ENCODE measurements around the gene LPP.

LPP gene

GRCh38 chr3:188516515-188516914 lies 362.6 kb downstream of the LPP start:
- no peak for DNase-seq (ENCODE audit: low read depth in 2 of 2)

GRCh38 chr3:188518416-188518815 lies 364.5 kb downstream of the LPP start:
- DNase-seq (ENCODE audit: low read depth in 2 of 2) = no peak

GRCh38 chr3:188518835-188519452 lies 365.0 kb downstream of the LPP start:
- no peak for DNase-seq (ENCODE audit: low read depth in 2 of 2)

GRCh38 chr3:188520466-188520865 lies 366.5 kb downstream of the LPP start:
- DNase-seq (ENCODE audit: low read depth in 2 of 2) = no peak

GRCh38 chr3:188522115-188522514 lies 368.2 kb downstream of the LPP start:
- DNase-seq (ENCODE audit: low read depth in 2 of 2) = no peak

- DNase-seq (ENCODE audit: low read depth in 2 of 2) = no peak
Measured at GRCh38 chr3:188523291-188523690, 369.3 kb downstream of the LPP start.

GRCh38 chr3:188524052-188524451 lies 370.1 kb downstream of the LPP start:
- DNase-seq (ENCODE audit: low read depth in 2 of 2) = no peak

- DNase-seq (ENCODE audit: low read depth in 2 of 2) = no peak
Measured at GRCh38 chr3:188526057-188526456, 372.1 kb downstream of the LPP start.

- DNase-seq (ENCODE audit: low read depth in 2 of 2) = no peak
Measured at GRCh38 chr3:188527389-188527788, 373.4 kb downstream of the LPP start.

- DNase-seq (ENCODE audit: low read depth in 2 of 2) = no peak
Measured at GRCh38 chr3:188528396-188528795, 374.4 kb downstream of the LPP start.

GRCh38 chr3:188529228-188529627 lies 375.3 kb downstream of the LPP start:
- no peak for DNase-seq (ENCODE audit: low read depth in 2 of 2)

GRCh38 chr3:188530226-188530625 lies 376.3 kb downstream of the LPP start:
- no peak for DNase-seq (ENCODE audit: low read depth in 2 of 2)

- no peak for DNase-seq (ENCODE audit: low read depth in 2 of 2)
Measured at GRCh38 chr3:188531210-188531609, 377.3 kb downstream of the LPP start.

GRCh38 chr3:188533172-188533571 lies 379.2 kb downstream of the LPP start:
- no peak for DNase-seq (ENCODE audit: low read depth in 2 of 2)

GRCh38 chr3:188533612-188534357 lies 379.8 kb downstream of the LPP start:
- no peak for DNase-seq (ENCODE audit: low read depth in 2 of 2)

GRCh38 chr3:188534633-188535032 lies 380.7 kb downstream of the LPP start:
- no peak for DNase-seq (ENCODE audit: low read depth in 2 of 2)

GRCh38 chr3:188537606-188538005 lies 383.6 kb downstream of the LPP start:
- DNase-seq (ENCODE audit: low read depth in 2 of 2) = no peak

- no peak for DNase-seq (ENCODE audit: low read depth in 2 of 2)
Measured at GRCh38 chr3:188539037-188539436, 385.1 kb downstream of the LPP start.

GRCh38 chr3:188539631-188540194 lies 385.8 kb downstream of the LPP start:
- DNase-seq (ENCODE audit: low read depth in 2 of 2) = no peak

- DNase-seq (ENCODE audit: low read depth in 2 of 2) = no peak
Measured at GRCh38 chr3:188542196-188542595, 388.2 kb downstream of the LPP start.

- DNase-seq (ENCODE audit: low read depth in 2 of 2) = no peak
Measured at GRCh38 chr3:188544012-188544411, 390.1 kb downstream of the LPP start.

GRCh38 chr3:188546835-188547670 lies 393.1 kb downstream of the LPP start:
- DNase-seq (ENCODE audit: low read depth in 2 of 2) = no peak

Measured in stimulated activated CD4-positive, alpha-beta T cell treated with anti-CD3 and anti-CD28 coated beads, Interleukin-12 subunit alpha, Interleukin-12 subunit beta, amount 100 ng/mL, for 24 hours (primary cell).